Endodermal cell (in vitro differentiated cells): ENCODE measurements around the gene ERMAP. TPM values are rescaled to one million over a fixed set of nuclear protein-coding genes. Genes with fewer than 3 reads are reported as not detected.

Source experiments
- DNase-seq: peaks from one replicate; pipeline ENCODE4 v3.0.0-alpha.2; 2017
- H3K27ac ChIP-seq: 2 replicates; pipeline ENCODE4 v1.5.1; 2013; ENCODE audit warnings: mild to moderate bottlenecking, low read depth, low read length, moderate library complexity
- H3K27me3 ChIP-seq: 2 replicates; pipeline ENCODE4 v1.6.1; 2013; ENCODE audit warnings: mild to moderate bottlenecking, low read length, moderate library complexity; ENCODE audit not compliant: insufficient read depth, control insufficient read depth, poor library complexity, severe bottlenecking
- H3K36me3 ChIP-seq: 2 replicates; pipeline ENCODE4 v1.7.0; 2013; ENCODE audit warnings: mild to moderate bottlenecking, low read length, moderate library complexity; ENCODE audit not compliant: control insufficient read depth, insufficient read depth
- H3K4me1 ChIP-seq: one replicate; pipeline ENCODE4 v1.7.0; 2013; ENCODE audit warnings: low read length; ENCODE audit not compliant: control insufficient read depth, insufficient read depth
- H3K4me3 ChIP-seq: 2 replicates; pipeline ENCODE4 v1.5.1; 2013; ENCODE audit warnings: mild to moderate bottlenecking, low read length, moderate library complexity
- H3K9ac ChIP-seq: 2 replicates; pipeline ENCODE4 v1.6.1; 2013; ENCODE audit warnings: mild to moderate bottlenecking, low read length, moderate library complexity; ENCODE audit not compliant: poor library complexity, severe bottlenecking; ENCODE audit errors: extremely low read depth
- H3K9me3 ChIP-seq: 2 replicates; pipeline ENCODE4 v1.6.1; 2013; ENCODE audit warnings: mild to moderate bottlenecking, low read length, moderate library complexity; ENCODE audit not compliant: control insufficient read depth
- H3K27ac Mint-ChIP-seq: 2 replicates; pipeline ENCODE4 v1.8.0; 2020; ENCODE audit warnings: mixed read lengths
- H3K27me3 Mint-ChIP-seq: 2 replicates; pipeline ENCODE4 v1.8.0; 2021; ENCODE audit warnings: mild to moderate bottlenecking, mixed read lengths; ENCODE audit not compliant: insufficient read depth
- H3K36me3 Mint-ChIP-seq: 2 replicates; pipeline ENCODE4 v1.8.0; 2020; ENCODE audit warnings: low read depth, mixed read lengths
- H3K4me1 Mint-ChIP-seq: 2 replicates; pipeline ENCODE4 v1.8.0; 2020; ENCODE audit warnings: mixed read lengths
- H3K4me3 Mint-ChIP-seq: 2 replicates; pipeline ENCODE4 v1.8.0; 2020; ENCODE audit warnings: mild to moderate bottlenecking, moderate library complexity, mixed read lengths
- H3K9me3 Mint-ChIP-seq: 2 replicates; pipeline ENCODE4 v1.8.0; 2020; ENCODE audit warnings: mild to moderate bottlenecking, mixed read lengths
- CTCF ChIP-seq: fragments of 200-600 bp; sonication (generic); conservative IDR thresholded peaks from 2 replicates; pipeline ENCODE4 v1.5.0; 2021; ENCODE audit warnings: antibody characterized with exemption, mild to moderate bottlenecking
- WGBS, 2 experiments: methylation state at CpG; one replicate each; pipeline versions ENCODE4 v1.1.5 to v1.1.7; 2013; ENCODE audit warnings: missing lambda C conversion rate in 2 of 2, mixed read lengths in 1 of 2; ENCODE audit not compliant: insufficient coverage in 1 of 2, insufficient read length in 1 of 2; 5-methylcytosine and 5-hydroxymethylcytosine counted together
- total RNA-seq, 2 donors: library from RNA; stranded (reverse); fragmentation: NEBNext Ultra II Directional in 1 of 2; extraction: Animal tissue kit (Norgen Biotek cat#: 25700) in 1 of 2; gene quantifications; 2 replicates in 1 of 2; 3 replicates in 1 of 2; pipeline ENCODE4 v1.2.1, GENCODE V29; 2021

ERMAP gene
- total RNA-seq, 2 donors from 2014 or later = 5.1 to 5.7 TPM

- Histone ChIP-seq H3K36me3 (peaks cover 24% of the 10 kb centered on the region), H3K9me3 (peaks cover 27% of the 10 kb centered on the region), H3K27ac (no peak within 1 kb of the TSS), H3K4me1 (peaks cover 3% of the 10 kb centered on the region), H3K27me3 (no peaks in the 10 kb centered on the region), H3K9ac (peak within 1 kb of the TSS; percentile 44), H3K4me3 (peak within 1 kb of the TSS; percentile 87)
- peak; percentile 97 for DNase-seq
- H3K36me3 Mint-ChIP-seq = peaks cover 49% of the 10 kb centered on the region
- peaks cover 22% of the 10 kb centered on the region for H3K9me3 Mint-ChIP-seq
- peak within 1 kb of the TSS; percentile 90 for H3K4me3 Mint-ChIP-seq
- TF ChIP-seq CTCF = peak; percentile 67
- no peaks in the 10 kb centered on the region for H3K27me3 Mint-ChIP-seq
- H3K4me1 Mint-ChIP-seq = peaks cover 12% of the 10 kb centered on the region
- peak within 1 kb of the TSS; percentile 81 for H3K27ac Mint-ChIP-seq
- WGBS, 2 experiments = 1 to 2% methylated on average over 26 to 50 of the region's 50 CpGs
Measured at GRCh38 chr1:42846257-42847110, 29.6 kb downstream of the ERMAP start, which contains the start of gene ZNF691. TSS of gene ZNF691 (plus strand) at chr1:42846613. CDS start at chr1:42849659, 3,046 bp downstream.

- H3K9ac ChIP-seq = peak overlapping the region; percentile 39
- no peak overlapping the region for H3K27ac ChIP-seq
- no peak for TF ChIP-seq CTCF
- H3K36me3 ChIP-seq = peaks cover 30% of the 10 kb centered on the region
- Mint-ChIP-seq H3K27ac (peak overlapping the region; percentile 81), H3K9me3 (peaks cover 23% of the 10 kb centered on the region), H3K27me3 (no peaks in the 10 kb centered on the region), H3K4me3 (peak overlapping the region; percentile 90), H3K4me1 (peaks cover 12% of the 10 kb centered on the region), H3K36me3 (peaks cover 51% of the 10 kb centered on the region)
- 14 to 25% methylated on average over 2 to 6 of the region's 6 CpGs for WGBS, 2 experiments
- peaks cover 3% of the 10 kb centered on the region for H3K4me1 ChIP-seq
- DNase-seq = no peak
- peak overlapping the region; percentile 87 for H3K4me3 ChIP-seq
- H3K9me3 ChIP-seq = peaks cover 23% of the 10 kb centered on the region
- no peaks in the 10 kb centered on the region for H3K27me3 ChIP-seq
Measured at GRCh38 chr1:42847111-42847595, 30.2 kb downstream of the ERMAP start.

GRCh38 chr1:42847721-42848460, 31.0 kb downstream of the ERMAP start:
- Mint-ChIP-seq H3K27ac (no peak overlapping the region), H3K36me3 (peaks cover 50% of the 10 kb centered on the region), H3K4me3 (peak overlapping the region; percentile 90), H3K9me3 (peaks cover 23% of the 10 kb centered on the region), H3K4me1 (peaks cover 12% of the 10 kb centered on the region), H3K27me3 (no peaks in the 10 kb centered on the region)
- H3K9me3 ChIP-seq = peaks cover 23% of the 10 kb centered on the region
- peak overlapping the region; percentile 87 for H3K4me3 ChIP-seq
- TF ChIP-seq CTCF = no peak
- 78 to 90% methylated on average over 2 to 6 of the region's 6 CpGs for WGBS, 2 experiments
- H3K4me1 ChIP-seq = peaks cover 3% of the 10 kb centered on the region
- no peaks in the 10 kb centered on the region for H3K27me3 ChIP-seq
- peaks cover 36% of the 10 kb centered on the region for H3K36me3 ChIP-seq
- no peak overlapping the region for H3K27ac ChIP-seq
- no peak overlapping the region for H3K9ac ChIP-seq
- DNase-seq = no peak
